Peyer's patch (tissue), 4 donors: ENCODE measurements around the gene NPR3.

ENCODE experiments used
- CTCF ChIP-seq, 6 experiments: fragments of 450-650 bp in 4 of 6; fragments of 200-600 bp in 2 of 6; sonication (generic) in 1 of 6; IDR thresholded peaks; one replicate each; pipeline ENCODE4 v1.5.1; 2017 to 2019; ENCODE audit warnings: antibody characterized with exemption in 6 of 6, mild to moderate bottlenecking in 3 of 6, moderate library complexity in 1 of 6
- POLR2A ChIP-seq, 2 donors: fragments of 450-650 bp; IDR thresholded peaks; one replicate each; pipeline ENCODE4 v1.5.1; 2017; ENCODE audit warnings: antibody characterized with exemption in 2 of 2, mild to moderate bottlenecking in 2 of 2, moderate library complexity in 2 of 2

- no peak for TF ChIP-seq CTCF (IDR thresholded peaks at IDR 0.05)
- no peak for TF ChIP-seq POLR2A (IDR thresholded peaks at IDR 0.05)
These were observed 59.9 kb downstream of the NPR3 start for GRCh38 chr5:32771037-32771436.
